CD4-positive, alpha-beta memory T cell (primary cell): ENCODE measurements around the gene TMPRSS11E. TPM values are rescaled to one million over a fixed set of nuclear protein-coding genes. Genes with fewer than 3 reads are reported as not detected.
"Not testable (repeated sequence)": the region's sequence is repeated elsewhere in the genome, so short reads cannot be mapped to it uniquely, and the experiment has no call there.

ENCODE experiments used
- CTCF ChIA-PET: fragments of 350-600 bp; sonication (Branson Sonifier 250); formaldehyde crosslinking; loops from one replicate; lab custom pipeline; 2021; ENCODE audit warnings: inconsistent platforms; ENCODE audit not compliant: partially characterized antibody; lab: Charles Lee
- POLR2A ChIA-PET: fragments of 350-600 bp; sonication (Branson Sonifier 250); formaldehyde crosslinking; loops from one replicate; lab custom pipeline; 2021; ENCODE audit not compliant: partially characterized antibody; lab: Charles Lee
- DNase-seq, 5 donors: peaks; one replicate each; pipeline versions ENCODE4 v3.0.0 to v3.0.0-alpha.2; 2020 to 2022; ENCODE audit warnings: mixed read lengths in 1 of 5
- H3K27ac ChIP-seq: one replicate; pipeline ENCODE4 v1.7.0; 2013; ENCODE audit warnings: low read depth, low read length
- H3K27me3 ChIP-seq: 2 replicates; pipeline ENCODE4 v1.7.0; 2013; ENCODE audit warnings: mild to moderate bottlenecking, low read length, moderate library complexity; ENCODE audit not compliant: insufficient read depth
- H3K36me3 ChIP-seq: 2 replicates; pipeline ENCODE4 v1.7.0; 2013; ENCODE audit warnings: mild to moderate bottlenecking, low read length, moderate library complexity; ENCODE audit not compliant: insufficient read depth
- H3K4me1 ChIP-seq: 2 replicates; pipeline ENCODE4 v1.7.0; 2013; ENCODE audit warnings: mild to moderate bottlenecking, low read length, moderate library complexity; ENCODE audit not compliant: insufficient read depth
- H3K4me3 ChIP-seq, 2 donors: one replicate each; pipeline ENCODE4 v1.7.0; 2013; ENCODE audit warnings: low read length in 2 of 2, mild to moderate bottlenecking in 1 of 2
- H3K9me3 ChIP-seq, 2 donors: one replicate each; pipeline ENCODE4 v1.7.0; 2013; ENCODE audit warnings: low read length in 2 of 2, control low read depth in 1 of 2; ENCODE audit not compliant: control insufficient read depth in 1 of 2
- H3K27ac Mint-ChIP-seq, 7 donors: one replicate each; pipeline ENCODE4 v1.8.0; 2020 to 2021; ENCODE audit warnings: mixed read lengths in 7 of 7, mild to moderate bottlenecking in 6 of 7, inconsistent platforms in 3 of 7, moderate library complexity in 3 of 7
- H3K27me3 Mint-ChIP-seq, 2 donors: one replicate each; pipeline ENCODE4 v1.8.0; 2020 to 2021; ENCODE audit warnings: mixed read lengths in 2 of 2
- H3K36me3 Mint-ChIP-seq, 2 donors: one replicate each; pipeline ENCODE4 v1.8.0; 2020 to 2021; ENCODE audit warnings: mixed read lengths in 2 of 2, inconsistent platforms in 1 of 2, mild to moderate bottlenecking in 1 of 2
- H3K4me1 Mint-ChIP-seq, 4 donors: one replicate each; pipeline ENCODE4 v1.8.0; 2020 to 2021; ENCODE audit warnings: mixed read lengths in 4 of 4, mild to moderate bottlenecking in 1 of 4
- H3K4me3 Mint-ChIP-seq, 8 donors: one replicate each; pipeline ENCODE4 v1.8.0; 2020 to 2021; ENCODE audit warnings: mixed read lengths in 8 of 8, mild to moderate bottlenecking in 7 of 8, moderate library complexity in 6 of 8, inconsistent platforms in 3 of 8
- H3K9me3 Mint-ChIP-seq, 8 donors: one replicate each; pipeline ENCODE4 v1.8.0; 2020 to 2021; ENCODE audit warnings: mixed read lengths in 8 of 8, mild to moderate bottlenecking in 5 of 8, inconsistent platforms in 3 of 8, moderate library complexity in 1 of 8
- intact Hi-C: fragments of 100-400 bp; cut with micrococcal nuclease; formaldehyde crosslinking; loops from one replicate; pipeline ENCODE4 v1.15.1; 2023
- polyA plus RNA-seq, 2 donors: library from polyadenylated mRNA; unstranded; fragments of 300-500 nt; fragmentation: Illumina TruSeq; gene quantifications; one replicate each; pipeline ENCODE4 v1.2.3, GENCODE V29; 2021
- total RNA-seq, 2 experiments: library from RNA; stranded (reverse); gene quantifications; one replicate each; pipeline ENCODE4 v1.2.3, GENCODE V29; 2021

The TMPRSS11E gene
- total and polyA plus RNA-seq, 4 experiments from 2014 or later: 0.27 TPM; not detected in 3

GRCh38 chr4:68407868-68408190 lies 39.4 kb upstream of the TMPRSS11E start:
- Histone ChIP-seq H3K27me3 (no peaks in the 10 kb centered on the region), H3K27ac (no peak overlapping the region), H3K36me3 (no peaks in the 10 kb centered on the region), H3K9me3 (no peaks in the 10 kb centered on the region), H3K4me1 (no peaks in the 10 kb centered on the region), H3K4me3 (no peak overlapping the region)
- ChIA-PET CTCF (interaction anchor here (1.0 kb wide), 1 partner anchor 19 kb away, joined by 3 read pairs; no protein-coding TSS in a partner anchor), POLR2A (no interaction called here)
- Mint-ChIP-seq H3K36me3 (peaks cover 0 to 3% of the 10 kb centered on the region in 2 donors), H3K4me3 (no peak overlapping the region), H3K4me1 (peaks cover 0 to 3% (median 0%) of the 10 kb centered on the region in 4 donors), H3K27me3 (no peaks in the 10 kb centered on the region), H3K9me3 (no peaks in the 10 kb centered on the region), H3K27ac (no peak overlapping the region)
- no peak for DNase-seq
- intact Hi-C loops: no loop called here

GRCh38 chr4:68410149-68410548 lies 37.1 kb upstream of the TMPRSS11E start:
- no peaks in the 10 kb centered on the region for H3K4me1 Mint-ChIP-seq
- H3K27ac ChIP-seq: no peak overlapping the region
- DNase-seq: no peak
- CTCF ChIA-PET: interaction anchor here (0.6 kb wide), 1 partner anchor 36 kb away, joined by 3 read pairs; no protein-coding TSS in a partner anchor
- H3K9me3 Mint-ChIP-seq: peaks cover 0 to 2% (median 0%) of the 10 kb centered on the region in 8 donors
- H3K36me3 Mint-ChIP-seq: no peaks in the 10 kb centered on the region
- H3K9me3 ChIP-seq: no peaks in the 10 kb centered on the region
- H3K27me3 ChIP-seq: no peaks in the 10 kb centered on the region
- intact Hi-C loops: no loop called here
- H3K4me1 ChIP-seq: no peaks in the 10 kb centered on the region
- H3K27ac Mint-ChIP-seq: no peak overlapping the region
- H3K4me3 ChIP-seq: no peak overlapping the region
- H3K27me3 Mint-ChIP-seq: no peaks in the 10 kb centered on the region
- POLR2A ChIA-PET: no interaction called here
- no peaks in the 10 kb centered on the region for H3K36me3 ChIP-seq
- H3K4me3 Mint-ChIP-seq: no peak overlapping the region

GRCh38 chr4:68410643-68411042 lies 36.6 kb upstream of the TMPRSS11E start:
- intact Hi-C loops: no loop called here
- no peak for DNase-seq

GRCh38 chr4:68412031-68412430 lies 35.2 kb upstream of the TMPRSS11E start:
- H3K9me3 ChIP-seq, DNase-seq, intact Hi-C loops, H3K27ac Mint-ChIP-seq, H3K4me3 ChIP-seq, H3K36me3 ChIP-seq, H3K4me3 Mint-ChIP-seq, H3K9me3 Mint-ChIP-seq, H3K4me1 Mint-ChIP-seq, H3K36me3 Mint-ChIP-seq, H3K27me3 ChIP-seq, POLR2A ChIA-PET, H3K4me1 ChIP-seq, CTCF ChIA-PET, H3K27ac ChIP-seq, H3K27me3 Mint-ChIP-seq: not testable (repeated sequence)

More at GRCh38 chr4:68410643-68411042, 36.6 kb upstream of the TMPRSS11E start:
- Histone ChIP-seq H3K4me1 (no peaks in the 10 kb centered on the region), H3K9me3 (no peaks in the 10 kb centered on the region), H3K4me3 (no peak overlapping the region), H3K27ac (no peak overlapping the region), H3K27me3 (no peaks in the 10 kb centered on the region), H3K36me3 (no peaks in the 10 kb centered on the region)
- CTCF ChIA-PET: interaction anchor here (0.6 kb wide), 1 partner anchor 36 kb away, joined by 3 read pairs; no protein-coding TSS in a partner anchor
- Mint-ChIP-seq H3K4me1 (no peaks in the 10 kb centered on the region), H3K36me3 (no peaks in the 10 kb centered on the region), H3K4me3 (no peak overlapping the region), H3K9me3 (peaks cover 0 to 2% (median 0%) of the 10 kb centered on the region in 8 donors), H3K27me3 (no peaks in the 10 kb centered on the region), H3K27ac (no peak overlapping the region)
- POLR2A ChIA-PET: no interaction called here

- no peak overlapping the region for H3K27ac ChIP-seq
- no peak overlapping the region for H3K4me3 ChIP-seq
- POLR2A ChIA-PET: no interaction called here
- Mint-ChIP-seq H3K36me3 (no peaks in the 10 kb centered on the region), H3K9me3 (peaks cover 0 to 10% (median 4%) of the 10 kb centered on the region in 8 donors), H3K4me3 (no peak overlapping the region), H3K27me3 (no peaks in the 10 kb centered on the region), H3K27ac (no peak overlapping the region), H3K4me1 (no peaks in the 10 kb centered on the region)
- no peaks in the 10 kb centered on the region for H3K9me3 ChIP-seq
- no peaks in the 10 kb centered on the region for H3K27me3 ChIP-seq
- no peaks in the 10 kb centered on the region for H3K36me3 ChIP-seq
- no peak for DNase-seq
- CTCF ChIA-PET: no interaction called here
- H3K4me1 ChIP-seq: no peaks in the 10 kb centered on the region
- intact Hi-C loops: no loop called here
These were observed 30.7 kb upstream of the TMPRSS11E start for GRCh38 chr4:68416591-68416990.

- POLR2A ChIA-PET: no interaction called here
- H3K27ac Mint-ChIP-seq: no peak overlapping the region
These were observed 20.7 kb upstream of the TMPRSS11E start for GRCh38 chr4:68426516-68426915.

GRCh38 chr4:68430337-68430736 lies 16.9 kb upstream of the TMPRSS11E start:
- Histone ChIP-seq H3K4me3 (no peak overlapping the region), H3K27ac (no peak overlapping the region), H3K27me3 (no peaks in the 10 kb centered on the region), H3K36me3 (no peaks in the 10 kb centered on the region), H3K9me3 (no peaks in the 10 kb centered on the region), H3K4me1 (peaks cover 8% of the 10 kb centered on the region)
- no peak overlapping the region for H3K27ac Mint-ChIP-seq
- peaks cover 7 to 23% (median 14%) of the 10 kb centered on the region in 4 donors for H3K4me1 Mint-ChIP-seq
- CTCF ChIA-PET: no interaction called here
- H3K4me3 Mint-ChIP-seq: no peak overlapping the region
- no peak for DNase-seq
- no peaks in the 10 kb centered on the region for H3K36me3 Mint-ChIP-seq
- POLR2A ChIA-PET: no interaction called here
- no peaks in the 10 kb centered on the region for H3K27me3 Mint-ChIP-seq
- H3K9me3 Mint-ChIP-seq: peaks cover 0 to 6% (median 0%) of the 10 kb centered on the region in 8 donors
- intact Hi-C loops: no loop called here

More at GRCh38 chr4:68426516-68426915, 20.7 kb upstream of the TMPRSS11E start:
- Mint-ChIP-seq H3K27me3 (no peaks in the 10 kb centered on the region), H3K4me3 (no peak overlapping the region), H3K4me1 (peaks cover 0 to 5% (median 0%) of the 10 kb centered on the region in 4 donors), H3K9me3 (peaks cover 0 to 15% (median 4%) of the 10 kb centered on the region in 8 donors), H3K36me3 (no peaks in the 10 kb centered on the region)
- Histone ChIP-seq H3K4me3 (no peak overlapping the region), H3K27me3 (no peaks in the 10 kb centered on the region), H3K4me1 (no peaks in the 10 kb centered on the region), H3K36me3 (no peaks in the 10 kb centered on the region), H3K9me3 (no peaks in the 10 kb centered on the region), H3K27ac (no peak overlapping the region)
- CTCF ChIA-PET: interaction anchor here (0.6 to 0.7 kb wide), 2 partner anchors 18 to 51 kb away, joined by 3 read pairs; no protein-coding TSS in a partner anchor
- no peak for DNase-seq
- intact Hi-C loops: no loop called here
